Tibial nerve (tissue), 4 donors: ENCODE measurements around the gene IRF8. TPM values are rescaled to one million over a fixed set of nuclear protein-coding genes. Genes with fewer than 3 reads are reported as not detected.
"Not testable (repeated sequence)": the region's sequence is repeated elsewhere in the genome, so short reads cannot be mapped to it uniquely, and the experiment has no call there.

Experiments
- DNase-seq, 2 donors: peaks; one replicate each; pipeline ENCODE4 v3.0.0-alpha.2; 2019; ENCODE audit warnings: low spot score in 2 of 2
- H3K27ac ChIP-seq, 4 donors: fragments of 200-600 bp; sonication (generic) in 3 of 4; one replicate each; pipeline ENCODE4 v1.5.1; 2017 to 2019; ENCODE audit warnings: mild to moderate bottlenecking in 1 of 4
- H3K27me3 ChIP-seq, 2 donors: fragments of 200-600 bp; sonication (generic) in 1 of 2; one replicate each; pipeline versions ENCODE4 v1.5.1 to v1.6.0; 2017 to 2019
- H3K36me3 ChIP-seq, 3 donors: fragments of 200-600 bp; sonication (generic); one replicate each; pipeline ENCODE4 v1.5.1; 2018 to 2019
- H3K4me1 ChIP-seq, 4 donors: fragments of 200-600 bp; sonication (generic) in 3 of 4; one replicate each; pipeline ENCODE4 v1.5.1; 2017 to 2019
- H3K4me3 ChIP-seq, 4 donors: fragments of 200-600 bp; sonication (generic) in 3 of 4; one replicate each; pipeline ENCODE4 v1.5.1; 2017 to 2019; ENCODE audit warnings: mild to moderate bottlenecking in 1 of 4, moderate library complexity in 1 of 4
- H3K9me3 ChIP-seq, 4 donors: fragments of 200-600 bp; sonication (generic) in 3 of 4; one replicate each; pipeline ENCODE4 v1.5.1; 2017 to 2019
- EP300 ChIP-seq, 2 donors: sonication (generic); formaldehyde crosslinking; IDR thresholded peaks; one replicate each; pipeline ENCODE4 v1.6.1; 2017; ENCODE audit warnings: antibody characterized with exemption in 2 of 2, mild to moderate bottlenecking in 1 of 2
- POLR2A ChIP-seq, 2 donors: fragments of 450-650 bp; IDR thresholded peaks; one replicate each; pipeline ENCODE4 v1.6.1; 2017; ENCODE audit warnings: antibody characterized with exemption in 2 of 2, mild to moderate bottlenecking in 2 of 2, moderate library complexity in 2 of 2
- WGBS, 2 donors: methylation state at CpG; one replicate each; pipeline ENCODE4 v1.1.5; 2018; 5-methylcytosine and 5-hydroxymethylcytosine counted together
- total RNA-seq, 4 donors: library from RNA; depleted of rRNA; stranded (reverse); fragments of >200 nt; gene quantifications; one replicate each; pipeline ENCODE4 v1.1.0, GENCODE V29; 2016
- TF ChIP-seq, protein P1 (sequence below), 5 experiments: fragments of 200-600 bp in 3 of 5; fragments of 450-650 bp in 2 of 5; sonication (generic) in 3 of 5; IDR thresholded peaks; one replicate each; pipeline ENCODE4 v1.5.1; 2016 to 2019; ENCODE audit warnings: antibody characterized with exemption in 5 of 5, mild to moderate bottlenecking in 3 of 5, moderate library complexity in 2 of 5

IRF8 gene
- total RNA-seq, 4 donors from 2014 or later, result 20.5 to 30.3 (median 22.7) TPM

DNA sequence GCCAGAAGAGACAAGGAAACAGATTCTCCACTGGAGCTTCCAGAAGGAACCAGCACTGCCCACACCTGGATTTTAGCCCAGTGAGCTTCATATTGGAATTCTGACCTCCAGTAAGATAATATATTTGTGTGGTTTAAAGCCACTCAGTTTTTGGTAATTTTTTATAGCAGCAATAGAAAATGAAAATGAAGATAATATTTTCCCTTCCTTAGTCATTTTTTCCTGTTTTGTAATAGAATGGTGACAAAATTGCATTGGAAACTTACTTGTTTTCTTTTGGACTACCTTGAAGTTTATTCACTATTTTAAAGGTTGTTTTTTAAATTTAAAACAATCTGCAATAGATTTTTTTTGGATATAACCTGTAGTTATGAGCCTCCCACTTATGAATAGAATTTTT, 29.8 kb upstream of the IRF8 start:
- H3K27me3 ChIP-seq, result no peaks in the 10 kb centered on the region
- peaks cover 0 to 16% (median 3%) of the 10 kb centered on the region in 4 donors for H3K9me3 ChIP-seq
- no peak for DNase-seq
- H3K27ac ChIP-seq, result no peak overlapping the region
- no peak overlapping the region for H3K4me3 ChIP-seq
- H3K4me1 ChIP-seq, result peaks cover 0 to 9% (median 3%) of the 10 kb centered on the region in 4 donors
- TF ChIP-seq EP300 (IDR thresholded peaks at IDR 0.05) (no peak), POLR2A (IDR thresholded peaks at IDR 0.05) (no peak)
- TF ChIP-seq, protein P1, sequence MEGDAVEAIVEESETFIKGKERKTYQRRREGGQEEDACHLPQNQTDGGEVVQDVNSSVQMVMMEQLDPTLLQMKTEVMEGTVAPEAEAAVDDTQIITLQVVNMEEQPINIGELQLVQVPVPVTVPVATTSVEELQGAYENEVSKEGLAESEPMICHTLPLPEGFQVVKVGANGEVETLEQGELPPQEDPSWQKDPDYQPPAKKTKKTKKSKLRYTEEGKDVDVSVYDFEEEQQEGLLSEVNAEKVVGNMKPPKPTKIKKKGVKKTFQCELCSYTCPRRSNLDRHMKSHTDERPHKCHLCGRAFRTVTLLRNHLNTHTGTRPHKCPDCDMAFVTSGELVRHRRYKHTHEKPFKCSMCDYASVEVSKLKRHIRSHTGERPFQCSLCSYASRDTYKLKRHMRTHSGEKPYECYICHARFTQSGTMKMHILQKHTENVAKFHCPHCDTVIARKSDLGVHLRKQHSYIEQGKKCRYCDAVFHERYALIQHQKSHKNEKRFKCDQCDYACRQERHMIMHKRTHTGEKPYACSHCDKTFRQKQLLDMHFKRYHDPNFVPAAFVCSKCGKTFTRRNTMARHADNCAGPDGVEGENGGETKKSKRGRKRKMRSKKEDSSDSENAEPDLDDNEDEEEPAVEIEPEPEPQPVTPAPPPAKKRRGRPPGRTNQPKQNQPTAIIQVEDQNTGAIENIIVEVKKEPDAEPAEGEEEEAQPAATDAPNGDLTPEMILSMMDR (IDR thresholded peaks at IDR 0.05), result no peak
- no peaks in the 10 kb centered on the region for H3K36me3 ChIP-seq

DNA sequence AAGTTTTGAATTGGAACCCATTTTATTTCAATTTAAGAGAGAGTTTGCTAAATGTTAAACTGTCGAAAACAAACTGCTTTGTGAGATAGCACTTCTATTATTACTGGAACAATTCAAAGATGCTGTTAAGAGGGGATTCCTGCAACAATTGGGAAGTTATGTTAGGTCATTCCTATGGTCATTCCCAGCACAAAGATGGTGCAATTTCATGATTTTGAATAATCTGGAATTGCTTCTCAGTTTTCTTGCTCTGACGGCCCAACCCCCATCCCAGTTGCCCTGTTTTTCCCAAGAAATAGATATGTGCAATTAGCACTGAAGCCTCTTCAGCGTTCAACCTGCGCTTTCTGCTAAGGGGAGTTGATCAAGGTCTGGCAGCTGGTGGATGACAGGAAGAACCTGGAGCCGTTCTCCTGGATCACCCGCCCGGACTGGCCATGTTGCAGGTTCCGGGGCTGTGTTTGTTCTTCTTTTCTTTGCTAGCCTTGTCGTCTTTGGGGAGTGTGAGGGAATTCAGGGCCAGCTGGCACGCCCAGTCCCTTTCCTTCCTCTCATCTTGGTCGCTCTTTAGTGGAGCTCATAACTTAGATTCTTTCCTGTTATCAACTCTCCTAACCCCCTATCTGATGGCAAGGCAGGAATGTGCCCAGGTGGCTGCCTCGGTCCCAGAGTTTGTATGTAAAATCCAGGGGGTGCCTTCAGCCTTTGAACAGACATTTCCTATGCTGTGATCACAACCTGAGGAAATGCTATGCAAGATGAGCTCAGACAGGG, 29.0 kb upstream of the IRF8 start:
- H3K9me3 ChIP-seq, result peaks cover 0 to 9% (median 3%) of the 10 kb centered on the region in 4 donors
- H3K4me3 ChIP-seq, result no peak overlapping the region
- H3K36me3 ChIP-seq, result no peaks in the 10 kb centered on the region
- peaks cover 0 to 9% (median 3%) of the 10 kb centered on the region in 4 donors for H3K4me1 ChIP-seq
- peak overlapping the region in 1 of 4 donors; percentile 68 for H3K27ac ChIP-seq
- H3K27me3 ChIP-seq, result no peaks in the 10 kb centered on the region
- TF ChIP-seq POLR2A (IDR thresholded peaks at IDR 0.05), result no peak
- TF ChIP-seq, protein P1 (IDR thresholded peaks at IDR 0.05), result no peak
- peak in 1 of 2 donors; percentile 34 for TF ChIP-seq EP300 (IDR thresholded peaks at IDR 0.05)
- WGBS, 2 donors, result 28 to 42% methylated on average over 12 of the region's 12 CpGs
- peak in 1 of 2 donors; percentile 16 for DNase-seq

DNA sequence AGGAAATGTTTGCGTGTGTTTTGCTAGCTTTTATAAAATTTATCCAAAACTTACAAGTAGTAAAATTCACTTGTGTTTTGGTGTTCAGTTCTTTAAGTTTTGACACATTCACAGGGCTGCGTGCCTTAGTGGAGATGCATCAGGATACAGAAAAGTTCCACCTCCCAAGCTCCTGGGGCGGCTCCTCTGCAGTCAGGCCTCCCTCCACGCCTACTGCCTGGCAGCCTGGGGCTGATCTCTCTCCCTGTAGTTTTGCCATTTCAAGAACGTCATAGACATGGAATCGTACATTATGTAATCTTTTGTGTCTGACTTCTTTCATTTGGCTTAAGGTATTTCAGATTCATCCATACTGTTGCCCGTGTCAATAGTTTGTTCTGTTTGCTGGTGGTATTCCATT, 27.2 kb upstream of the IRF8 start:
- whole genome bisulfite sequencing, 2 donors, result 64 to 73% methylated on average over 7 of the region's 7 CpGs
- H3K9me3 ChIP-seq, result peaks cover 0 to 6% (median 0%) of the 10 kb centered on the region in 4 donors
- H3K27ac ChIP-seq, result no peak overlapping the region
- H3K4me1 ChIP-seq, result peaks cover 0 to 9% (median 3%) of the 10 kb centered on the region in 4 donors
- DNase-seq, result no peak
- H3K27me3 ChIP-seq, result no peaks in the 10 kb centered on the region
- no peaks in the 10 kb centered on the region for H3K36me3 ChIP-seq
- H3K4me3 ChIP-seq, result no peak overlapping the region
- TF ChIP-seq EP300 (IDR thresholded peaks at IDR 0.05), result no peak
- TF ChIP-seq POLR2A (IDR thresholded peaks at IDR 0.05), result no peak
- TF ChIP-seq, protein P1 (IDR thresholded peaks at IDR 0.05), result no peak

DNA sequence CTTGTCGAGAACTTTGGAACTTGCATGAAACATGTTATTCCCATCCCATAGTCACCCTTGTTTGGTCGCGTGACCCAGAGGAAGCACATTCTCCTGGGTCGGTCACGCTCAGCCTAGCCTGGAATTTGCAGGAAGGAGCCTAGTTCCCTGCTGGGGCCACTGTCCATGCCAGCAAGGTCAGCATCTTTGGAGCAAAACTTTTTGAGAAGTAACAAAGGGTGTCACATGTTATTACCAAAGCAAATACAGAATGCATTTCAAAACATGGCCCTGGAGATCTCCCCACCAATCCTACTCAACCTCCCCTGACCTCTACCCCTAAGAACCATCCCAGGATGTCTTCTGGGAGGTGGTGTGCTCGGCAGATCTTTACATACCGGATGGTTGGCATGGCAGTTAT, 26.2 kb upstream of the IRF8 start:
- TF ChIP-seq POLR2A (IDR thresholded peaks at IDR 0.05) (no peak), EP300 (IDR thresholded peaks at IDR 0.05) (peak in 1 of 2 donors; percentile 76)
- TF ChIP-seq, protein P1 (IDR thresholded peaks at IDR 0.05), result no peak
- DNase-seq, result peak in 1 of 2 donors; percentile 34

DNA sequence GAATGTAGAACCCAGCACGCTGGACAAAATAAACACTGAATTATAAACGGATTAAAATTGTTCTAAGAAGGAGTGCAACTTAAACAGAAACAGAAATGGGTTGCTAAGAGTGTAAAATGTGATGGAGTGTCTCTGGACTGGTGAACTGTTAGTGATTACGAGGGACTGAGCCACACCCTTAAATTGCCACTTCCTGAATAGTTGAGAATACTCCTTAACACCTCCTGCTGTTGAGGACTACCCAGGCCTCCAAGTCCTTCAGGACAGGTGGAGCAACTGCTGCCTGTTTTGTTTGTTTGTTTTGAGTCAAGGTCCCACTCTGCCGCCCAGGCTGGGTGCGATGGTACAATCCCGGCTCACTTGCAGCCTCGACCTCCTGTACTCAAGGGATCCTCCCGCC, 25.8 kb upstream of the IRF8 start:
- Histone ChIP-seq H3K27me3 (no peaks in the 10 kb centered on the region), H3K4me3 (no peak overlapping the region), H3K27ac (no peak overlapping the region), H3K4me1 (peaks cover 0 to 9% (median 3%) of the 10 kb centered on the region in 4 donors), H3K9me3 (peaks cover 0 to 3% (median 0%) of the 10 kb centered on the region in 4 donors), H3K36me3 (no peaks in the 10 kb centered on the region)
- whole genome bisulfite sequencing, 2 donors, result 82 to 86% methylated on average over 8 of the region's 8 CpGs
- DNase-seq, result no peak
- TF ChIP-seq POLR2A (IDR thresholded peaks at IDR 0.05) (no peak), EP300 (IDR thresholded peaks at IDR 0.05) (no peak)
- TF ChIP-seq, protein P1 (IDR thresholded peaks at IDR 0.05), result no peak

More for the DNA sequence above, 26.2 kb upstream of the IRF8 start:
- Histone ChIP-seq H3K9me3 (peaks cover 0 to 6% (median 0%) of the 10 kb centered on the region in 4 donors), H3K27ac (no peak overlapping the region), H3K4me3 (no peak overlapping the region), H3K4me1 (peaks cover 0 to 9% (median 3%) of the 10 kb centered on the region in 4 donors), H3K36me3 (no peaks in the 10 kb centered on the region), H3K27me3 (no peaks in the 10 kb centered on the region)
- WGBS, 2 donors, result 69 to 70% methylated on average over 7 of the region's 7 CpGs

DNA sequence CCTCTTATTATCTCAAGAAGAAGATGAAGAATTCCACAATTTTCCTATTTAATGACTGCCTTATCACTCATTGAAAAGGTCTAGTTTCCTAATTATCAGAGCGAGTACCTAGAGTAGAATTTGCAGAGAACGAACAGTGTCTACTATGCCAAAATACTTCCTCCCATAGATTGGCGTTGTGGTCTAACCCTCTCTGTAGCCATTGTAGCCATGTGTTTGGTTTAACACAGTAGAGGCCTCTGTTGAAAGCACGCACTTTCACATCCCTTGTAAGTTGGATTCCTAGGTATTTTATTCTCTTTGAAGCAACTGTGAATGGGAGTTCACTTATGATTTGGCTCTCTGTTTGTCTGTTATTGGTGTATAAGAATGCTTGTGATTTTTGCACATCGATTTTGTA, 24.9 kb upstream of the IRF8 start:
- not testable (repeated sequence) for H3K9me3 ChIP-seq, H3K4me3 ChIP-seq, H3K27ac ChIP-seq, H3K36me3 ChIP-seq, H3K27me3 ChIP-seq, H3K4me1 ChIP-seq, DNase-seq
- 79 to 85% methylated on average over 5 of the region's 5 CpGs for WGBS, 2 donors
